PC-9 (cell line): ENCODE data around the gene MICOS13. TPM values are rescaled to one million over a fixed set of nuclear protein-coding genes. Genes with fewer than 3 reads are reported as not detected.

Source experiments
- BruUV-seq: library from RNA; stranded (reverse); fragments of 400-500 nt; replicated peaks from 2 replicates; lab custom pipeline; 2021; lab: Mats Ljungman, UMichigan
- CTCF ChIA-PET: fragments of 300-600 bp; sonication (Branson Sonifier 250); formaldehyde crosslinking; loops from one replicate; lab custom pipeline; 2022; ENCODE audit warnings: antibody characterized with exemption; lab: Charles Lee
- POLR2A ChIA-PET: fragments of 300-600 bp; sonication (Branson Sonifier 250); formaldehyde crosslinking; loops from one replicate; lab custom pipeline; 2022; ENCODE audit warnings: antibody characterized with exemption; ENCODE audit not compliant: unreplicated experiment; lab: Charles Lee
- DNase-seq, 2 experiments: peaks; one replicate each; pipeline versions ENCODE4 v3.0.0 to v3.0.0-alpha.2; 2015 to 2022; ENCODE audit warnings: mixed read lengths in 1 of 2
- H2AFZ ChIP-seq: fragments of 200-600 bp; sonication (generic); 2 replicates; pipeline ENCODE4 v1.8.1; 2017; ENCODE audit warnings: antibody characterized with exemption
- H3F3A ChIP-seq: fragments of 200-600 bp; sonication (generic); 2 replicates; pipeline ENCODE4 v1.8.1; 2017; ENCODE audit warnings: antibody characterized with exemption, mild to moderate bottlenecking, low read depth; ENCODE audit not compliant: insufficient read depth
- H3K27ac ChIP-seq: fragments of 200-600 bp; sonication (generic); 2 replicates; pipeline ENCODE4 v1.6.1; 2016; ENCODE audit warnings: mixed run types
- H3K27me3 ChIP-seq: fragments of 200-600 bp; sonication (generic); 2 replicates; pipeline ENCODE4 v1.6.1; 2016; ENCODE audit warnings: low read depth, mixed run types; ENCODE audit not compliant: insufficient read depth
- H3K36me3 ChIP-seq: fragments of 200-600 bp; sonication (generic); 2 replicates; pipeline ENCODE4 v1.6.1; 2016; ENCODE audit warnings: low read depth, mixed run types
- H3K4me1 ChIP-seq: fragments of 200-600 bp; sonication (generic); replicated peaks from 2 replicates; pipeline ENCODE4 v1.6.1; 2016; ENCODE audit warnings: mixed run types; ENCODE audit not compliant: insufficient read depth
- H3K4me2 ChIP-seq: fragments of 200-600 bp; sonication (generic); 2 replicates; pipeline ENCODE4 v1.6.1; 2017; ENCODE audit warnings: mixed run types
- H3K4me3 ChIP-seq: fragments of 200-600 bp; sonication (generic); 2 replicates; pipeline ENCODE4 v1.6.1; 2016; ENCODE audit warnings: mixed run types
- H3K79me2 ChIP-seq: fragments of 200-600 bp; sonication (generic); 2 replicates; pipeline ENCODE4 v1.6.1; 2017; ENCODE audit warnings: low read depth, mixed run types
- H3K9me2 ChIP-seq: fragments of 200-600 bp; sonication (generic); 2 replicates; pipeline ENCODE4 v1.8.1; 2017; ENCODE audit warnings: mild to moderate bottlenecking; ENCODE audit not compliant: insufficient read depth
- H3K9me3 ChIP-seq: fragments of 200-600 bp; sonication (generic); 2 replicates; pipeline ENCODE4 v1.8.1; 2016; ENCODE audit warnings: low read depth; ENCODE audit not compliant: insufficient read depth
- H4K20me1 ChIP-seq: fragments of 200-600 bp; sonication (generic); 2 replicates; pipeline ENCODE4 v1.8.1; 2017; ENCODE audit not compliant: insufficient read depth
- EZH2 ChIP-seq: fragments of 200-600 bp; sonication (generic); IDR thresholded peaks from 2 replicates; pipeline ENCODE4 v1.8.0; 2017; ENCODE audit warnings: antibody characterized with exemption, low read depth
- intact Hi-C: fragments of 100-400 bp; cut with micrococcal nuclease; formaldehyde crosslinking; loops from one replicate; pipeline ENCODE4 v1.10.0; 2022; ENCODE audit not compliant: unreplicated experiment
- total RNA-seq: library from RNA; stranded (reverse); gene quantifications from 2 replicates; pipeline ENCODE4 v1.2.3, GENCODE V29; 2021
- TF ChIP-seq, protein P1 (sequence below): fragments of 200-600 bp; sonication (generic); conservative IDR thresholded peaks from 2 replicates; pipeline ENCODE4 v1.6.1; 2017; ENCODE audit warnings: mixed run types, antibody characterized with exemption, mild to moderate bottlenecking, moderate library complexity

MICOS13 gene
- total RNA-seq, 1 experiment from 2014 or later = 34.7 TPM

DNA sequence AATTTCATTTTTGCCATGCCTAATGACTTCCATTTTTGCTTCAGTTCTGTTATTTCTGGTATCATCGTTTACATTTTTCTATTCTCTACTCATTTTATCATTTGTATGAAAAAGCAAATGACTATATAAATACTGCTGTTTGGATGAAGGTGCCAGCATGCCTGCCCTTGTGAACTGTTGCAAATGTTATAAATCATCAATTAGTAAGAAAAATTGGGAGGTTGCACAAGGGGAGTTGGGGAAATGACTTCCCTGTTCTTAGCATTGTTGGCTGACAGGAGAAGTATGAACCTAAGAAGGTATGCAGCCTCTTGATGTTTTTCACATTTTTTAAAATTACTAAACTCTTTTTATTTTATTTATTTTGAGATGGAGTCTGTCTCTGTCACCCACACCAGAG, 42.3 kb downstream of the MICOS13 start:
- intact Hi-C loops = no loop called here
- H3K27me3 ChIP-seq = no peaks in the 10 kb centered on the region
- DNase-seq = no peak
- ChIA-PET POLR2A (no interaction called here), CTCF (no interaction called here)
- H3K79me2 ChIP-seq = peaks cover 85% of the 10 kb centered on the region
- no peak overlapping the region for H3K4me3 ChIP-seq
- H3K4me2 ChIP-seq = no peak overlapping the region
- no peaks in the 10 kb centered on the region for H3K9me2 ChIP-seq
- no peaks in the 10 kb centered on the region for H3K36me3 ChIP-seq
- no peak overlapping the region for H2AFZ ChIP-seq
- TF ChIP-seq EZH2 = no peak
- TF ChIP-seq, protein P1, sequence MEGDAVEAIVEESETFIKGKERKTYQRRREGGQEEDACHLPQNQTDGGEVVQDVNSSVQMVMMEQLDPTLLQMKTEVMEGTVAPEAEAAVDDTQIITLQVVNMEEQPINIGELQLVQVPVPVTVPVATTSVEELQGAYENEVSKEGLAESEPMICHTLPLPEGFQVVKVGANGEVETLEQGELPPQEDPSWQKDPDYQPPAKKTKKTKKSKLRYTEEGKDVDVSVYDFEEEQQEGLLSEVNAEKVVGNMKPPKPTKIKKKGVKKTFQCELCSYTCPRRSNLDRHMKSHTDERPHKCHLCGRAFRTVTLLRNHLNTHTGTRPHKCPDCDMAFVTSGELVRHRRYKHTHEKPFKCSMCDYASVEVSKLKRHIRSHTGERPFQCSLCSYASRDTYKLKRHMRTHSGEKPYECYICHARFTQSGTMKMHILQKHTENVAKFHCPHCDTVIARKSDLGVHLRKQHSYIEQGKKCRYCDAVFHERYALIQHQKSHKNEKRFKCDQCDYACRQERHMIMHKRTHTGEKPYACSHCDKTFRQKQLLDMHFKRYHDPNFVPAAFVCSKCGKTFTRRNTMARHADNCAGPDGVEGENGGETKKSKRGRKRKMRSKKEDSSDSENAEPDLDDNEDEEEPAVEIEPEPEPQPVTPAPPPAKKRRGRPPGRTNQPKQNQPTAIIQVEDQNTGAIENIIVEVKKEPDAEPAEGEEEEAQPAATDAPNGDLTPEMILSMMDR = no peak
- BruUV-seq = no TSS peak
- no peaks in the 10 kb centered on the region for H3K4me1 ChIP-seq
- no peak overlapping the region for H3K27ac ChIP-seq
- H4K20me1 ChIP-seq = peaks cover 89% of the 10 kb centered on the region
- no peaks in the 10 kb centered on the region for H3K9me3 ChIP-seq
- H3F3A ChIP-seq = no peaks in the 10 kb centered on the region

DNA sequence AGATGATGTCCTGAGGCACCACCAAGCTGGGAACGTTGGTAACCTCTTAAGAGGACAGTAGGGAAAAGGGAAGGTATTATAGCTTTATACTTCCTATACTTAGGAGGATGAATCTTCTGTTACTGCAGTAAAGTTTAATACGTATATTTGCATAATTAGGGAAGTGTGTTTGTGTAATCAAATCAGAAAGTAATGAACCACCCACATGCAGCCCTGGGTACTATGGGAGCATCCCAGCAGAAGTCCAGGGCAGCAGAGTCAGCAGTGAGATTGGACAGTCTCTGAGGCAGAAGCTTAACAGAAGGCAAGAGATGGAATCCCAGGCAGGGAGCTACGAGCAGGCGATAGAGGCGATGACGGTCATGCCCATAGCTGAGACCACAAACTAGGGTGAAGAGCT, 44.9 kb downstream of the MICOS13 start:
- CTCF ChIA-PET = no interaction called here

DNA sequence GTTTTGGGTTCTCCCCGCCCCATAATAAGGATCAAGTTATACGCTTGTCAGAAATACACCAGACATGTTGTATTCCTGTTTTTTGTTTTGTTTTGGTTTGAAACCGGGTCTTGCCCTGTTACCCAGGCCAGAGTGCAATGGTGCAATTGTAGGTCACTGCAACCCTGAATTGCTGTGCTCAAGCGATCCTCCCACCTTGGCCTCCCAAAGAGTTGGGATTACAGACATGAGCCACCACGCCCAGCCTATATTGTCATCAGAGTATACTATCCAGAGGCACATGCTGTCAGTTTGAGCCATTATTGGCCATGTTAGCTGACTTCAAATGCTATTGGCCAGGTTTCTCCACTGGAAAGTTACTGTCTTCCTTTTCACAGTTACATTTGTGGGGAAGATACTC, 47.7 kb downstream of the MICOS13 start:
- peaks cover 90% of the 10 kb centered on the region for H4K20me1 ChIP-seq
- no TSS peak for BruUV-seq
- ChIA-PET CTCF (no interaction called here), POLR2A (interaction anchor here (0.6 kb wide), 1 partner anchor 444 kb away, joined by 5 read pairs; no protein-coding TSS in a partner anchor)
- H3K4me3 ChIP-seq = no peak overlapping the region
- H3K27ac ChIP-seq = no peak overlapping the region
- H3K27me3 ChIP-seq = no peaks in the 10 kb centered on the region
- H2AFZ ChIP-seq = no peak overlapping the region
- DNase-seq = no peak
- intact Hi-C loops = no loop called here
- H3K79me2 ChIP-seq = peaks cover 93% of the 10 kb centered on the region
- no peaks in the 10 kb centered on the region for H3K9me3 ChIP-seq
- no peaks in the 10 kb centered on the region for H3K9me2 ChIP-seq
- no peaks in the 10 kb centered on the region; the same call in 1 of the 2 replicates for H3K36me3 ChIP-seq
- TF ChIP-seq, protein P1 = no peak
- TF ChIP-seq EZH2 = no peak
- H3K4me2 ChIP-seq = no peak overlapping the region
- H3F3A ChIP-seq = no peaks in the 10 kb centered on the region
- H3K4me1 ChIP-seq = no peaks in the 10 kb centered on the region

More for the DNA sequence above, 44.9 kb downstream of the MICOS13 start:
- Histone ChIP-seq H3K4me3 (no peak overlapping the region), H4K20me1 (peaks cover 91% of the 10 kb centered on the region), H3F3A (no peaks in the 10 kb centered on the region), H3K27ac (no peak overlapping the region), H3K4me2 (no peak overlapping the region), H3K9me2 (no peaks in the 10 kb centered on the region), H3K79me2 (peaks cover 88% of the 10 kb centered on the region), H3K36me3 (no peaks in the 10 kb centered on the region), H3K27me3 (no peaks in the 10 kb centered on the region), H3K4me1 (no peaks in the 10 kb centered on the region), H3K9me3 (no peaks in the 10 kb centered on the region), H2AFZ (no peak overlapping the region)
- no peak for DNase-seq
- BruUV-seq = no TSS peak
- intact Hi-C loops = no loop called here
- POLR2A ChIA-PET = no interaction called here
- TF ChIP-seq EZH2 = no peak
- TF ChIP-seq, protein P1 = no peak
